GM10266 (cell line): ENCODE results near the gene BANF2.

Experiments
- DNase-seq: peaks from one replicate; pipeline ENCODE4 v3.0.0; 2012; ENCODE audit errors: extremely low spot score
- TF ChIP-seq, protein P1 (sequence below): IDR thresholded peaks from 2 replicates; pipeline ENCODE4 v1.5.1; 2012; ENCODE audit warnings: mild to moderate bottlenecking, low read depth; ENCODE audit not compliant: control insufficient read depth, insufficient read depth; ENCODE audit errors: missing control alignments

Gene BANF2

DNA sequence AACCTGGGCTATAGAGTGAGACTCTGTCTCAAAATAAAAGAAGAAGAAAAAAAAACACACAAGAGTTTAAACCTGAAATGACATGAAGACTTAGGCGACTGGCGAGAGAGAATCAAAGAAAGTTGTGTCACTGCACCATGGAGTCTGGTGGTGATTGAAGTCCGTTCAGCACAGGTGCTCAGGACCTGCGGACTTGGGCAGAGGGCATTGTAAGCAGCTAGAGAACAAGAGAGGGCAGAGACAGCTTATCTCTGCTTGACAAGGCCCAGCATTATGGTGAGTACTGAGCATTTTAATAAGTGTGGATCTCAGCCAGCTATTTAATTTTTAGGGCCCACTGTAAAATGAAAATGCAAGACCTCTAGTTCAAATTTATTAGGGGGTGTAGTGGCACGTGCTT is 31.5 kb downstream of the BANF2 start:
- TF ChIP-seq, protein P1, sequence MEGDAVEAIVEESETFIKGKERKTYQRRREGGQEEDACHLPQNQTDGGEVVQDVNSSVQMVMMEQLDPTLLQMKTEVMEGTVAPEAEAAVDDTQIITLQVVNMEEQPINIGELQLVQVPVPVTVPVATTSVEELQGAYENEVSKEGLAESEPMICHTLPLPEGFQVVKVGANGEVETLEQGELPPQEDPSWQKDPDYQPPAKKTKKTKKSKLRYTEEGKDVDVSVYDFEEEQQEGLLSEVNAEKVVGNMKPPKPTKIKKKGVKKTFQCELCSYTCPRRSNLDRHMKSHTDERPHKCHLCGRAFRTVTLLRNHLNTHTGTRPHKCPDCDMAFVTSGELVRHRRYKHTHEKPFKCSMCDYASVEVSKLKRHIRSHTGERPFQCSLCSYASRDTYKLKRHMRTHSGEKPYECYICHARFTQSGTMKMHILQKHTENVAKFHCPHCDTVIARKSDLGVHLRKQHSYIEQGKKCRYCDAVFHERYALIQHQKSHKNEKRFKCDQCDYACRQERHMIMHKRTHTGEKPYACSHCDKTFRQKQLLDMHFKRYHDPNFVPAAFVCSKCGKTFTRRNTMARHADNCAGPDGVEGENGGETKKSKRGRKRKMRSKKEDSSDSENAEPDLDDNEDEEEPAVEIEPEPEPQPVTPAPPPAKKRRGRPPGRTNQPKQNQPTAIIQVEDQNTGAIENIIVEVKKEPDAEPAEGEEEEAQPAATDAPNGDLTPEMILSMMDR = no peak
- DNase-seq = no peak

DNA sequence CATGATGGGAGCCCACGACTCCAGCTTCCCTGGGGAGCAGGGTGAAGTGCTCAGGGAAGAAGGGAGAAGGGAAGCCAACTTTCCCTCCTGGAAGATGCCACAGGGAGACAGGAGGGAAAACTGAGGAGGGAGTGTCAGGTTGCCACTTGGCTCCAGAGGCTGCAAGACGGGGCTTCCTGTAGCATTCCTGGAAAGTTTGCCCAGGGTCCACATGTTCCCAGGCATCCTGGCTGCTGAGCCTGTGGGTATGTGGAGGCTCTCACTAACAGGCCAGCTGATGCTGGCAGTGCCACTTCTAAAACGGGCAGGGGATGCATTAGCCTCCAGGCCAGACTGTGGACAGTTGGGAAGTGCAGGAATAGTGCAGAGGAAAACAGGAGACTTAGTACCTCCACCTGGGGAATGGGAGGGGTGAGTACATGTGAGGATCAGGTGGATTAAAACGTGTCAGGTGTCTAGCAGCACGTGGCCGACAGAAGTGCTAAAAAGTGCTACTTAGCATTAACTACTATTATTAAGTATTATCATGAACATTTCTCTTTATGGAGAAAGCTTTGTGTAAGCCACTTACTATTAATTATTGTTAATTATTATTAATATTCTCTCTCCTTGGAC is 33.2 kb downstream of the BANF2 start:
- DNase-seq = no peak
- TF ChIP-seq, protein P1 = no peak

DNA sequence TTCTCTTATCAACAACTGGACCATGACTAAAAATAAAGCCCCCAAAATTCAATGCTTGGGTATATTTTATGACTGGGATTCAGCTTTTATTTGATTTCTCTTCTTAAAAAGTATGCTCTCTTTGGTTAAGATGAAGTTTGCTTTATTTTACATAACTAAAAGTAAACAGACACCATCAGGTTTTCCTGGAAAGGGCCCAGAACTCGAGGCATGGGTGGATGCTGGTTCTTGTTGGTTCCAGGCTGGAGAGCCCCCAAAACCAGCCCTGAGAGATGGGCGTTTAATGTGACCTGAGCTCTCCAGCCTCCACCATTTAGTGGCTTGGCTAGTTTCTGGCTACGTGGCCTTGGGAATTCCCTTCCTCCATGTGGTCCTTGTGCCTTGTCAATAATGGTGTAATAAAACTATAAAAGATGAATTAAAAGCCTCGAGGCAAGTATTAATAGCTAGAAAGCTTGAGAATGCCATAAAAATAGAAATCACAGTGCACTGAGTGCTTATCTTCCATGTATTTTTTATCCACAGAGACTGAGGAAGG is 34.1 kb downstream of the BANF2 start:
- TF ChIP-seq, protein P1 = no peak
- no peak for DNase-seq

DNA sequence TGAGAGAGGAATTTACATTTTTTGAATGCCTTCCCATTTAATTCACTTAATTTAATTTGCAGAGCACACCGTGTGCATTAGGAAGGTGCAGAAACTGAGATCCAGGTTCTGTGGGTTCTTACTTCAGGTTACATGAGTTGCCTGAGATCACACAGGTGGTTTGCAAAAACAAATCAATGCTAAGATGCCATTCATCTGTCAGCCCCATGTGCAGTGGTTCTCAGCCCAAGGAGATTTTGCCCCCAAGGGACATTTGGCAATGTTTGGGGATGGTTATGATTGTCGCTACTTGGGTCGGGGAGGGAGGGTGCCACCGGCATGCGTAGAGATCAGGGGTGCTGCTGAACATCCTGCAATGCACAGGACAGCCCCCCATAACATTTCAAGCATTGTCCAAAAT is 34.6 kb downstream of the BANF2 start:
- DNase-seq = no peak
- TF ChIP-seq, protein P1 = no peak

DNA sequence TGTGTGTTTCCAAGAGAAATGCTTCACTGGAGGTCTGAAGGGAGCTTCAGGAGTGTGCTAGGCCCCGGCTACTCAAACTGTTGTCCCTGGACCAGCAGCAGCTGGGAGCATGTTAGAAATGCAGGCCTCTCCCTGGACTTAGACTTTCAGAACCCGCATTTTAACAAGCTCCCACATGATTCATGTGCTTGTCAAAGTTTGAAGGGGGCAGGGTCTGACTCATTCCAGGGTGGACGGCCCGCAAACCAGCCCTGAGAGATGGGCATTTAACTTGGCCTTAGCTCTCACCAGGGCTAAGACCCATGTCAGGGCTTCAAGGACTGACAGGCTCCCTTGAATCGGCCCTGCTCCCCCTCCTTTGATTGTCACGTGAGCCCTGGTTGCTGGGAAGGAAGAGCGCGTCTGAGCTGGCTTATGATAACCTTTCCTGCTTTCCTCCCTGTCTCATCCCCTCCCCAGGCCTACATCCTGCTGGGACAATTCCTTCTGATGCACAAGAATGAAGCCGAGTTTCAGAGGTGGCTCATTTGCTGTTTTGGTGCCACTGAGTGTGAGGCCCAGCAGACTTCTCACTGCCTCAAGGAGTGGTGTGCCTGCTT is 35.5 kb downstream of the BANF2 start:
- TF ChIP-seq, protein P1 = no peak
- DNase-seq = no peak

DNA sequence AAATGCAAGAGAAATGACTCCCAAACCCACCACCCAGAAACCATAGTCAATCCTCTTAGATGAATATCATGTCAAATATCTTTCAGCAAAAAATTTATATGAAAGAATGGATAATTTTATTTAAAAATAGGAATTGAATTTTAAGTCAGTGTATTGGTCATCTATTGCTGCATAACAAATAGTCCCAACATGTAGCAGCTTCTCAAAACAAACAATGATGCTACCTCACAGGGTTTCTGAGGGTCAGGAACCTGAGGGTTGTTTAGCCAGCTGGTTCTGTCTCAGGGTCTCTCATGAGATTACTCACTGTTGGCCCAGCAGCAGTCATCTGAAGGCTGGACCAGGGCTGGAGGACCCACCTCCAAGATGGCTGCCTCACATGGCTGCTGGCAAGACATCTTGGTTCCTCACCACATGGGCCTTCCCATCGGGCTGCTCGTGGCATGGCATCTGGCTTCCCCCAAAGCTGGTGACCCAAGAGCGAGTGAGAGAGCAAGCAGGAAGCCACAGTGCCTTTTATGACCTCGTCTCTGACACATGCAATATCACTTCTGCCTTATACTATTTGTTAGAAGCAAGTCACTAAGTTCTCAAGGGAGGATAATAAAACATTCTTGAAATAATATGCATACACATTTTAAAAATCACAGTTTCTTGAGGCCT is 36.3 kb downstream of the BANF2 start:
- TF ChIP-seq, protein P1 = no peak
- no peak for DNase-seq

DNA sequence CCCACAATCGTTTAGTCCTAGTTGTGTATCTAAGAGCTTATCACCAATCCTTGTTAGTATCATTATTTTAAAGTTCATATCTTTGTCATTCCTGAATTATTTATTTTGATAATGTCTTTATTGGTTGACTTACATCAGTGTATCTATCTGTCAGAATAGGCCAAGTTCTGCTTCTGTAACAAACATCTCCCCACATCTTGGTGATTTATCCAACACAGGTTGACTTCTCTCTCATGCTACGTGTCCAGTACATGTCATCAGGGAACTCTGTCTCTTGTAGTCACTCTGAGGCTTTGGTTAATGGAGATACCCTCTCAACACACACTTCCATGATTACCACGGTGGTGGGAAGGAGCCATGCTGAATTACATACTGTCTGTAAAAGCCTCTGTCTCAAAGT is 38.4 kb downstream of the BANF2 start:
- TF ChIP-seq, protein P1 = no peak
- DNase-seq = no peak
